ENCODE measurements around the gene XYLT1.
A peak's percentile ranks its signal among the peaks of the same experiment; 100 is the strongest.

Gene XYLT1

DNA sequence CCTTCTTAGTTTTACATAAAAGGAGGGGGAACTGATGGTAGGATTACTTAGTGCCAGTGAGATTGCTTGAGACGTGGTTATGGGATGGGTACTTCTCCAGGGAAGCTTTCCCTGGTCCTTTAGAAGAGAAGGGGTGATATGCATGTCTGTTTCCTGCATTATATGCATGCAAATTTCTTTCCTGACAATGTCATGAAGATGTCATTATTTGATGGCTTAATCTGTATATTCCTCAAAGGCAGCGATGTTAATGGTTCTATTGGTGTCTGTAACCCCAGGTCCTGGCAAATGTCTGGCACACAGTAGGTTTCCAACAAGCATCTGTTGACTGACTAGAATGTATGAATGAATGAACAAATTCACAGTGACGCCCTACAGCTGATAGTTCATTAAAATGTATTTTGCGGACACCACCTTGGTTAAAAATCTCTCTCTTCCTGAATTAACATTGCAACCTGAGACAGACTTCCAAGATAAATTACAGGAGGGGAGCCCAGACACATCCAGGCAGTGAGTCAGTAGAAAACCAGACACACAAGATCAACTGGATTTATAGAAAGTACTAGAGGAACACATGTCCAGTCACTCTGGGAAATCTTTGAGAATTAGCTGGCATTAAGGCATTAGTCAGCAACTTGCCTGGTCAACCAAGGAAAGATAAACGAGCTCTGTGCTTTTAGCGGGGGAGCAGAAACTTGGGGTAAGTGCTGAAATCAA, 293.4 kb downstream of the XYLT1 start:
- TF ChIP-seq POLR2A (IDR thresholded peaks at IDR 0.05; ENCODE audit: low read depth, low read length), result no peak
- TF ChIP-seq POU2F2 (IDR thresholded peaks at IDR 0.05; ENCODE audit: low read depth, low read length), result no peak
- TF ChIP-seq SPI1 (IDR thresholded peaks at IDR 0.05; ENCODE audit: low read depth, low read length), result no peak
- TF ChIP-seq TAF1 (IDR thresholded peaks at IDR 0.05; ENCODE audit: low read depth, low read length), result no peak
- TF ChIP-seq POLR2AphosphoS5 (IDR thresholded peaks at IDR 0.05; ENCODE audit: low read depth, low read length), result no peak
- no peak for TF ChIP-seq PAX5 (IDR thresholded peaks at IDR 0.05; ENCODE audit: insufficient read depth, low read length, severe bottlenecking)
- FAIRE-seq, result no peak
- no peak for DNase-seq (ENCODE audit: insufficient read length, low spot score)

DNA sequence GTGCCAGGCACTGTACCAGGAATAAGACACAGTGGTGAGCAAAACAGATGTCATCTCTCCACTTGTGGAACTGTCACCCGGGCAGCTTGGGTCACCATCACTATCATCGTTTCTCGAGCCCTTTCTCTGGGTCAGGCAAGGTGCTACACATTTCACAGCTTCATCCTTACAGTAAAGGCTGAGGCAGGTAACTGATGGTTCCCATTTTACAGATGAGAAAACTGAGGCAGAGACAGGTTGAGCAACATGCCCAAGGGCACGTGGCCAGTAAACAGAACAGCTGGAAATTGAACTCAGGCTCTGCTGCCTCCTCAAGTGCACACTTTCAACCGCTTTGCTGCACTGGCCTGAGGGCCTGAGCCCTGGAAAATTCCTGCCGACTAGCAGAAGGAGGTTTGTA, 294.6 kb downstream of the XYLT1 start:
- no peak for FAIRE-seq

GRCh38 chr16:17173281-17173680, 297.5 kb downstream of the XYLT1 start:
- FAIRE-seq (peak; percentile 64), DNase-seq (ENCODE audit: insufficient read length, low spot score) (no peak)
- TF ChIP-seq SPI1 (IDR thresholded peaks at IDR 0.05; ENCODE audit: low read depth, low read length), result peak; percentile 38
- no peak for TF ChIP-seq PAX5 (IDR thresholded peaks at IDR 0.05; ENCODE audit: insufficient read depth, low read length, severe bottlenecking)
- TF ChIP-seq TAF1 (IDR thresholded peaks at IDR 0.05; ENCODE audit: low read depth, low read length), result no peak
- no peak for TF ChIP-seq POLR2A (IDR thresholded peaks at IDR 0.05; ENCODE audit: low read depth, low read length)
- TF ChIP-seq POU2F2 (IDR thresholded peaks at IDR 0.05; ENCODE audit: low read depth, low read length), result no peak
- TF ChIP-seq POLR2AphosphoS5 (IDR thresholded peaks at IDR 0.05; ENCODE audit: low read depth, low read length), result no peak

More for the DNA sequence above, 294.6 kb downstream of the XYLT1 start:
- no peak for DNase-seq (ENCODE audit: insufficient read length, low spot score)
- TF ChIP-seq POU2F2 (IDR thresholded peaks at IDR 0.05; ENCODE audit: low read depth, low read length), result no peak
- no peak for TF ChIP-seq POLR2AphosphoS5 (IDR thresholded peaks at IDR 0.05; ENCODE audit: low read depth, low read length)
- no peak for TF ChIP-seq SPI1 (IDR thresholded peaks at IDR 0.05; ENCODE audit: low read depth, low read length)
- TF ChIP-seq TAF1 (IDR thresholded peaks at IDR 0.05; ENCODE audit: low read depth, low read length), result no peak
- no peak for TF ChIP-seq PAX5 (IDR thresholded peaks at IDR 0.05; ENCODE audit: insufficient read depth, low read length, severe bottlenecking)
- no peak for TF ChIP-seq POLR2A (IDR thresholded peaks at IDR 0.05; ENCODE audit: low read depth, low read length)

- DNase-seq (ENCODE audit: insufficient read length, low spot score) (no peak), FAIRE-seq (no peak)
- TF ChIP-seq POU2F2 (IDR thresholded peaks at IDR 0.05; ENCODE audit: low read depth, low read length), result no peak
- TF ChIP-seq TAF1 (IDR thresholded peaks at IDR 0.05; ENCODE audit: low read depth, low read length), result no peak
- TF ChIP-seq PAX5 (IDR thresholded peaks at IDR 0.05; ENCODE audit: insufficient read depth, low read length, severe bottlenecking), result no peak
- no peak for TF ChIP-seq SPI1 (IDR thresholded peaks at IDR 0.05; ENCODE audit: low read depth, low read length)
- TF ChIP-seq POLR2AphosphoS5 (IDR thresholded peaks at IDR 0.05; ENCODE audit: low read depth, low read length), result no peak
- TF ChIP-seq POLR2A (IDR thresholded peaks at IDR 0.05; ENCODE audit: low read depth, low read length), result no peak
Observed at GRCh38 chr16:17171250-17172143, 299.3 kb downstream of the XYLT1 start.

GRCh38 chr16:17170435-17170834, 300.3 kb downstream of the XYLT1 start:
- no peak for TF ChIP-seq PAX5 (IDR thresholded peaks at IDR 0.05; ENCODE audit: insufficient read depth, low read length, severe bottlenecking)
- no peak for TF ChIP-seq POLR2A (IDR thresholded peaks at IDR 0.05; ENCODE audit: low read depth, low read length)
- no peak for TF ChIP-seq POLR2AphosphoS5 (IDR thresholded peaks at IDR 0.05; ENCODE audit: low read depth, low read length)
- TF ChIP-seq SPI1 (IDR thresholded peaks at IDR 0.05; ENCODE audit: low read depth, low read length), result no peak
- TF ChIP-seq POU2F2 (IDR thresholded peaks at IDR 0.05; ENCODE audit: low read depth, low read length), result no peak
- no peak for TF ChIP-seq TAF1 (IDR thresholded peaks at IDR 0.05; ENCODE audit: low read depth, low read length)
- no peak for DNase-seq (ENCODE audit: insufficient read length, low spot score)
- FAIRE-seq, result no peak

- no peak for TF ChIP-seq PAX5 (IDR thresholded peaks at IDR 0.05; ENCODE audit: insufficient read depth, low read length, severe bottlenecking)
- no peak for TF ChIP-seq TAF1 (IDR thresholded peaks at IDR 0.05; ENCODE audit: low read depth, low read length)
- no peak for TF ChIP-seq POU2F2 (IDR thresholded peaks at IDR 0.05; ENCODE audit: low read depth, low read length)
- no peak for TF ChIP-seq SPI1 (IDR thresholded peaks at IDR 0.05; ENCODE audit: low read depth, low read length)
- TF ChIP-seq POLR2AphosphoS5 (IDR thresholded peaks at IDR 0.05; ENCODE audit: low read depth, low read length), result no peak
- no peak for TF ChIP-seq POLR2A (IDR thresholded peaks at IDR 0.05; ENCODE audit: low read depth, low read length)
- DNase-seq (ENCODE audit: insufficient read length, low spot score), result no peak
- FAIRE-seq, result no peak
Observed at GRCh38 chr16:17168181-17168580, 302.6 kb downstream of the XYLT1 start.

- no peak for DNase-seq (ENCODE audit: insufficient read length, low spot score)
- TF ChIP-seq POLR2A (IDR thresholded peaks at IDR 0.05; ENCODE audit: low read depth, low read length) (no peak), TAF1 (IDR thresholded peaks at IDR 0.05; ENCODE audit: low read depth, low read length) (no peak), SPI1 (IDR thresholded peaks at IDR 0.05; ENCODE audit: low read depth, low read length) (no peak), POU2F2 (IDR thresholded peaks at IDR 0.05; ENCODE audit: low read depth, low read length) (no peak), POLR2AphosphoS5 (IDR thresholded peaks at IDR 0.05; ENCODE audit: low read depth, low read length) (no peak), PAX5 (IDR thresholded peaks at IDR 0.05; ENCODE audit: insufficient read depth, low read length, severe bottlenecking) (no peak)
Observed at GRCh38 chr16:17166095-17166494, 304.7 kb downstream of the XYLT1 start.

DNA sequence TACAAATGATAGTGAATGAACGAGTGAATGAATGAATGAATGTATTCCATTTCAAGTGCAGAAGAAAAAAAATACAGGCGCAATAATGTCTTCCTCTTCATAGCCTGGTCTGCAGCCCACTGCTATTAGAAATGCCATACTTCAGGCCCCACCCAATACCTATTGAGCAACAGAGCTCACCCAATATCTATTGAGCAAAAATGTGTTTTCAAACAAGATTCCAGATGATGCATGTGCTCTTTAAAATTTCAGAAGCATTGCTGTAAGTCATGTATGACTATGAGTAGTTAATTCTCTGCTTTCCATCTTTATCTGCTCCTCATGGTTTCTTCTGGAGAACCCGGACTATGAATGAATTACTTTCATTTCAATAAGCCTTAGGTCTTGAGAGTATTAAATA, 308.2 kb downstream of the XYLT1 start:
- TF ChIP-seq POLR2A (IDR thresholded peaks at IDR 0.05; ENCODE audit: low read depth, low read length) (no peak), PAX5 (IDR thresholded peaks at IDR 0.05; ENCODE audit: insufficient read depth, low read length, severe bottlenecking) (no peak), POLR2AphosphoS5 (IDR thresholded peaks at IDR 0.05; ENCODE audit: low read depth, low read length) (no peak), POU2F2 (IDR thresholded peaks at IDR 0.05; ENCODE audit: low read depth, low read length) (no peak), TAF1 (IDR thresholded peaks at IDR 0.05; ENCODE audit: low read depth, low read length) (no peak), SPI1 (IDR thresholded peaks at IDR 0.05; ENCODE audit: low read depth, low read length) (no peak)
- no peak for DNase-seq (ENCODE audit: insufficient read length, low spot score)
- FAIRE-seq, result no peak

More at GRCh38 chr16:17166095-17166494, 304.7 kb downstream of the XYLT1 start:
- FAIRE-seq, result no peak

DNA sequence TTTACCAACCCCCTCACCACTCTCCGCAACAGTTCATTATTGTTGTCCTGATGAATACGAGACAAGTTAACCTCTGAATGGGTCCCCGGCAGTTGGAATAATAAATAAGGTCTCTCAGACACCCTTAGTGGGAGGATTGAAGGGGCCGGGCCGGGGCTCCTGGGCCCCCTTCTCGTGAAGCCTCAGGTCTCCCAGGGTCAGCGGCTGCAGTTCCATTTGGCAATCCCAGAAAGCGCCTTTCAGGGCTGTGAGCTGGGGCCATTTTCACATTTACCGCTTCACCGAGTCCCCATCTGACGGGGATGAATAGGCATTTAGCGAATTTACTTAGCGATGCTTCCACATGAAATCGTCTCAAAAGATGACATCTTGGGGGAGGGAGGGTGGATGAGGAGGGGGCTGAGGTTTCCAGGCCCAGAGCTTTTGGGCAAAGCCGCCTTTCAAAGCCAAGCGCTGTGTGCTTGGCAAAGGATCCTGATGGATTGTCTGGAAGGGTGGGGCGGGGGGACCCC, 309.8 kb downstream of the XYLT1 start:
- FAIRE-seq (no peak), DNase-seq (ENCODE audit: insufficient read length, low spot score) (no peak)
- TF ChIP-seq POLR2A (IDR thresholded peaks at IDR 0.05; ENCODE audit: low read depth, low read length) (no peak), SPI1 (IDR thresholded peaks at IDR 0.05; ENCODE audit: low read depth, low read length) (no peak), TAF1 (IDR thresholded peaks at IDR 0.05; ENCODE audit: low read depth, low read length) (no peak), POU2F2 (IDR thresholded peaks at IDR 0.05; ENCODE audit: low read depth, low read length) (no peak), PAX5 (IDR thresholded peaks at IDR 0.05; ENCODE audit: insufficient read depth, low read length, severe bottlenecking) (no peak), POLR2AphosphoS5 (IDR thresholded peaks at IDR 0.05; ENCODE audit: low read depth, low read length) (no peak)
